HG03025 (cell line): ENCODE results near the gene PRUNE1.
A peak's percentile ranks its signal among the peaks of the same experiment; 100 is the strongest.

Experiments
- ATAC-seq: cut with Tn5 transposase; IDR thresholded peaks from one replicate; pipeline ENCODE4 v1.9.1; 2021; ENCODE audit warnings: mild to moderate bottlenecking, moderate library complexity; ENCODE audit not compliant: unreplicated experiment, low FRiP score

Gene PRUNE1

DNA sequence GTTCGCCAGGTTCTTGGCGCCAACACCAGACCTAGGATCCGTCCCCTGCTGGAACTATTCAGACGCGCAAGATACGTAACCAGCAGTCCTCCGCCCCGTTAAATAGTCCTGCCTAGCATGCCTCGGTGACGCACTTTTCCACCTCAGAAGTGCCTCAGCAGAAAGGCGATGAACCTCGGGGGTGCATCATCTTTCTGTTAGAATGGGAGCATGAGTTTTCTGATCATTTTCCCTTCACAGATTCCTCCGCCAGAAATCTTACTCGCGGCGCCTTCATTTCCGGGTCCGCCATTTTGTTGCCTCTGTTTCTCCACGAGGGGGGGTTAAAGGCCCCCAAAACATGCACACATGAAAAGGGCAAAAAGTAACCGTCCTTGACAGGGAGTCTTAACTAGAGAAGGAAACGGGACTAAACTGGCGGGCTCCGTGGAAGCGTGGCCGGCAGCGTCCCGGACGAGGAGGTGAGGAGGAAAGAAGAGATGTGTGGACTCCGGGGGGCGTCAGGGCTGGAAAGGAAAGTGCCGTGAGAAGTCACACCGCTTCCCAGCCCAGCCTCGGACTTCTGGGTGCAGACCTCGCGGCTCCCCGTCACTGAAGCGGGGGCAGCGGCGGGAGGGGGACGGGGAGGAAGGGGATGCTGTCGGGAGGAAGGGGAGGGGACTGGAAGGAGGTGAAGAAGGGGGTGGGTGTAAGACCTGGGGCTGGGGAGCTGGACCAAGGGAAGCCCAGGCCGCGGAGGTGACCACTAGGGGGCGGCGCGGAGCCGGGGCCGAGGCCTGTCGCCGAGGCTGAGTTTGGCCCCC lies 62.4 kb downstream of the PRUNE1 start, which contains the start of gene GABPB2:
TSS of gene GABPB2 (plus strand) at position 288 of the 803 bp plus-strand sequence. CDS start 17,429 bp downstream, outside the sequence.
- ATAC-seq, result peak; percentile 72

DNA sequence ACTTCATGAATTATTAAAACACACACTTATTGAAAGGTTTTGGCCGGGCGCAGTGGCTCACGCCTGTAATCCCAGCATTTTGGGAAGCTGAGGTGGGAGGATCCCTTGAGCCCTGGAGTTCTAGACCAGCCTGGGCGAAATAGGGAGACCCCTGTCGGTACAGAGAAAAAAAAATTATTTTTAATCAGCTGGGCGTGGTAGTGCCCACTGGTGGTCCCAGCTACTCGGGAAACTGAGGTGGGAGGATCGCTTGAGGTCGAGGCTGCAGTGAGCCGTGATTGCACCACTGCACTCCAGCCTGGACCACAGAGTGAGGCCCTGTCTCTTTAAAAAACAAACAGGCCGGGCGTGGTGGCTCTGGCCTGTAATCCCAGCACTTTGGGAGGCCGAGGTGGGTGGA lies 64.0 kb downstream of the PRUNE1 start:
- no peak for ATAC-seq
